GM12891 (cell line): Measurements from ENCODE around the gene FRZB.

Experiments used
- PAX5 ChIP-seq: IDR thresholded peaks from 2 replicates; pipeline ENCODE4 v1.6.1; 2011; ENCODE audit warnings: low read length, moderate library complexity, mild to moderate bottlenecking; ENCODE audit not compliant: insufficient read depth, severe bottlenecking
- POLR2A ChIP-seq: IDR thresholded peaks from 2 replicates; pipeline ENCODE4 v1.6.1; 2011; ENCODE audit warnings: low read depth, low read length, control low read depth
- POLR2AphosphoS5 ChIP-seq: IDR thresholded peaks from 2 replicates; pipeline ENCODE4 v1.6.1; 2011; ENCODE audit warnings: low read depth, low read length, control low read depth
- POU2F2 ChIP-seq: IDR thresholded peaks from 2 replicates; pipeline ENCODE4 v1.6.1; 2011; ENCODE audit warnings: low read depth, mild to moderate bottlenecking, control low read depth, low read length, moderate library complexity
- SPI1 ChIP-seq: IDR thresholded peaks from 2 replicates; pipeline ENCODE4 v1.6.1; 2011; ENCODE audit warnings: low read depth, low read length, control low read depth
- TAF1 ChIP-seq: IDR thresholded peaks from 2 replicates; pipeline ENCODE4 v1.6.1; 2011; ENCODE audit warnings: low read depth, low read length, control low read depth

- TF ChIP-seq POLR2A (no peak), POLR2AphosphoS5 (no peak), TAF1 (no peak), PAX5 (no peak), SPI1 (no peak), POU2F2 (no peak)
Measured at GRCh38 chr2:182897137-182897536, 30.7 kb upstream of the FRZB start.
